PC-3 (cell line): Measurements from ENCODE around the gene VNN1. TPM values are rescaled to one million over a fixed set of nuclear protein-coding genes. Genes with fewer than 3 reads are reported as not detected.
A peak's percentile ranks its signal among the peaks of the same experiment; 100 is the strongest.
"Not testable (repeated sequence)": the region's sequence is repeated elsewhere in the genome, so short reads cannot be mapped to it uniquely, and the experiment has no call there.

Experiments
- ATAC-seq: fragments of 200-7000 bp; cut with Tn5 transposase; 2 replicates; pipeline ENCODE4 v1.9.1; 2020; ENCODE audit warnings: mild to moderate bottlenecking, moderate library complexity
- BruUV-seq: library from RNA; stranded (reverse); fragments of 400-500 nt; replicated peaks from 2 replicates; lab custom pipeline; 2021; lab: Mats Ljungman, UMichigan
- CTCF ChIA-PET: fragments of 300-600 bp; sonication (Branson Sonifier 250); formaldehyde crosslinking; loops from one replicate; lab custom pipeline; 2022; ENCODE audit warnings: antibody characterized with exemption; lab: Charles Lee
- POLR2A ChIA-PET: fragments of 300-600 bp; sonication (Branson Sonifier 250); formaldehyde crosslinking; loops from one replicate; lab custom pipeline; 2022; ENCODE audit warnings: antibody characterized with exemption; ENCODE audit not compliant: unreplicated experiment; lab: Charles Lee
- DNase-seq: peaks from one replicate; pipeline ENCODE4 v3.0.0-alpha.2; 2015
- H2AFZ ChIP-seq: fragments of 300-600 bp; sonication (generic); 2 replicates; pipeline ENCODE4 v1.6.0; 2016; ENCODE audit warnings: antibody characterized with exemption, low read length
- H3F3A ChIP-seq: fragments of 300-600 bp; sonication (generic); one replicate; pipeline ENCODE4 v1.6.0; 2017; ENCODE audit warnings: antibody characterized with exemption, low read length, control low read depth, mild to moderate bottlenecking; ENCODE audit not compliant: unreplicated experiment
- H3K27ac ChIP-seq: fragments of 300-600 bp; sonication (generic); 2 replicates; pipeline ENCODE4 v1.5.1; 2016; ENCODE audit warnings: mild to moderate bottlenecking, low read length
- H3K27me3 ChIP-seq: fragments of 300-600 bp; sonication (generic); 2 replicates; pipeline ENCODE4 v1.6.1; 2016; ENCODE audit warnings: low read length, mixed read lengths
- H3K36me3 ChIP-seq: fragments of 300-600 bp; sonication (generic); 2 replicates; pipeline ENCODE4 v1.6.1; 2016; ENCODE audit warnings: low read depth, mixed run types, low read length, mixed read lengths
- H3K4me1 ChIP-seq: fragments of 300-600 bp; sonication (generic); 2 replicates; pipeline ENCODE4 v1.5.1; 2016; ENCODE audit warnings: low read length; ENCODE audit not compliant: insufficient read depth
- H3K4me2 ChIP-seq: fragments of 300-600 bp; sonication (generic); 2 replicates; pipeline ENCODE4 v1.6.0; 2016; ENCODE audit warnings: low read length
- H3K4me3 ChIP-seq: fragments of 300-600 bp; sonication (generic); 2 replicates; pipeline ENCODE4 v1.5.1; 2016; ENCODE audit warnings: mild to moderate bottlenecking, low read length, mixed read lengths
- H3K79me2 ChIP-seq: fragments of 300-600 bp; sonication (generic); 2 replicates; pipeline ENCODE4 v1.6.1; 2017; ENCODE audit warnings: low read length, mixed read lengths
- H3K9ac ChIP-seq: fragments of 300-600 bp; sonication (generic); 2 replicates; pipeline ENCODE4 v1.6.0; 2016; ENCODE audit warnings: mild to moderate bottlenecking, low read length
- H3K9me2 ChIP-seq: fragments of 300-600 bp; sonication (generic); replicated peaks from 2 replicates; pipeline ENCODE4 v1.6.1; 2016; ENCODE audit warnings: mixed run types, low read length, mixed read lengths
- H3K9me3 ChIP-seq: fragments of 300-600 bp; sonication (generic); 2 replicates; pipeline ENCODE4 v1.6.1; 2016; ENCODE audit warnings: low read length, mixed read lengths
- H4K20me1 ChIP-seq: fragments of 300-600 bp; sonication (generic); 2 replicates; pipeline ENCODE4 v1.6.1; 2016; ENCODE audit warnings: low read length, mixed read lengths
- EZH2 ChIP-seq: fragments of 300-600 bp; sonication (generic); IDR thresholded peaks from one replicate; pipeline ENCODE4 v1.6.1; 2017; ENCODE audit warnings: antibody characterized with exemption, mild to moderate bottlenecking, low read length; ENCODE audit not compliant: unreplicated experiment
- EZH2phosphoT487 ChIP-seq: fragments of 300-600 bp; sonication (generic); IDR thresholded peaks from 2 replicates; pipeline ENCODE4 v1.6.1; 2018; ENCODE audit warnings: mild to moderate bottlenecking, antibody characterized with exemption, low read length, borderline replicate concordance
- intact Hi-C: fragments of 100-400 bp; cut with micrococcal nuclease; formaldehyde crosslinking; loops from 2 replicates; pipeline ENCODE4 v1.9.0; 2023
- total RNA-seq: library from RNA; depleted of rRNA; stranded (reverse); fragments of >200 nt; gene quantifications from 2 replicates; pipeline ENCODE4 v1.2.3, GENCODE V29; 2014
- TF ChIP-seq, protein P1 (sequence below): fragments of 300-600 bp; sonication (generic); conservative IDR thresholded peaks from 2 replicates; pipeline ENCODE4 v1.5.1; 2017; ENCODE audit warnings: antibody characterized with exemption, low read depth, mild to moderate bottlenecking, low read length

The VNN1 gene
- total RNA-seq, 1 experiment from 2014 or later = 0.04 TPM

- Histone ChIP-seq H3K4me1 (peaks cover 32% of the 10 kb centered on the region), H3K27me3 (no peaks in the 10 kb centered on the region), H3K9me3 (no peaks in the 10 kb centered on the region), H3K9me2 (no peaks in the 10 kb centered on the region), H3K36me3 (no peaks in the 10 kb centered on the region), H3F3A (no peaks in the 10 kb centered on the region), H3K4me3 (no peak overlapping the region), H3K79me2 (no peaks in the 10 kb centered on the region), H4K20me1 (no peaks in the 10 kb centered on the region), H3K4me2 (no peak overlapping the region), H3K27ac (peak overlapping the region; percentile 60), H2AFZ (peak overlapping the region; percentile 74), H3K9ac (no peak overlapping the region; the same call in 1 of the 2 replicates)
- peak; percentile 70 for DNase-seq
- intact Hi-C loops = no loop called here
- ChIA-PET CTCF (no interaction called here), POLR2A (no interaction called here)
- BruUV-seq = no TSS peak
- ATAC-seq = no peak
- TF ChIP-seq, protein P1, sequence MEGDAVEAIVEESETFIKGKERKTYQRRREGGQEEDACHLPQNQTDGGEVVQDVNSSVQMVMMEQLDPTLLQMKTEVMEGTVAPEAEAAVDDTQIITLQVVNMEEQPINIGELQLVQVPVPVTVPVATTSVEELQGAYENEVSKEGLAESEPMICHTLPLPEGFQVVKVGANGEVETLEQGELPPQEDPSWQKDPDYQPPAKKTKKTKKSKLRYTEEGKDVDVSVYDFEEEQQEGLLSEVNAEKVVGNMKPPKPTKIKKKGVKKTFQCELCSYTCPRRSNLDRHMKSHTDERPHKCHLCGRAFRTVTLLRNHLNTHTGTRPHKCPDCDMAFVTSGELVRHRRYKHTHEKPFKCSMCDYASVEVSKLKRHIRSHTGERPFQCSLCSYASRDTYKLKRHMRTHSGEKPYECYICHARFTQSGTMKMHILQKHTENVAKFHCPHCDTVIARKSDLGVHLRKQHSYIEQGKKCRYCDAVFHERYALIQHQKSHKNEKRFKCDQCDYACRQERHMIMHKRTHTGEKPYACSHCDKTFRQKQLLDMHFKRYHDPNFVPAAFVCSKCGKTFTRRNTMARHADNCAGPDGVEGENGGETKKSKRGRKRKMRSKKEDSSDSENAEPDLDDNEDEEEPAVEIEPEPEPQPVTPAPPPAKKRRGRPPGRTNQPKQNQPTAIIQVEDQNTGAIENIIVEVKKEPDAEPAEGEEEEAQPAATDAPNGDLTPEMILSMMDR = no peak
- TF ChIP-seq EZH2phosphoT487 (no peak), EZH2 (no peak)
These were observed 30.3 kb downstream of the VNN1 start for GRCh38 chr6:132683543-132683942.

DNA sequence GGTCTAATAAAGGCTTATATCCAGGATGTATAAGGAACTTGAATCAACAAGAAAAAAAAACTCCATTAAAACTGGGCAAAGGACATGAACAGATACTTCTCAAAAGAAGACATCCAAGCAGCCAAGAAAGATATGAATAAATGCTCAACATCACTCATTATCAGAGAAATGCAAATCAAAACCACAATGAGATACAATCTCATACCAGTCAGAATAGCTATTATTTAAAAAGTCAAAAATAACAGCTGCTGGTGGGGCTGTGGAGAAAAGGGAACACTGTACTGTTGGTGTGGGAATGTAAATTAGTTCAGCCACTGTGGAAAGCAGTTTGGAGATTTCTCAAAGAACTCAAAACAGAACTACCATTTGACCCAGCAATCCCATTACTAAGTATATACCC, 34.8 kb downstream of the VNN1 start:
- POLR2A ChIA-PET, H2AFZ ChIP-seq, H3K27ac ChIP-seq, DNase-seq, intact Hi-C loops, H3K4me3 ChIP-seq, H3F3A ChIP-seq, H3K4me2 ChIP-seq, H3K79me2 ChIP-seq, ATAC-seq, H3K27me3 ChIP-seq, H3K9me2 ChIP-seq, H3K9ac ChIP-seq, H3K36me3 ChIP-seq, BruUV-seq, CTCF ChIA-PET, H3K9me3 ChIP-seq, H4K20me1 ChIP-seq: not testable (repeated sequence)
- H3K4me1 ChIP-seq = peaks cover 11% of the 10 kb centered on the region

GRCh38 chr6:132675749-132676148, 38.1 kb downstream of the VNN1 start:
- H3K9me2 ChIP-seq = no peaks in the 10 kb centered on the region
- H3F3A ChIP-seq = no peaks in the 10 kb centered on the region
- BruUV-seq = no TSS peak
- H3K4me1 ChIP-seq = no peaks in the 10 kb centered on the region
- POLR2A ChIA-PET = no interaction called here
- H3K27me3 ChIP-seq = no peaks in the 10 kb centered on the region
- H3K36me3 ChIP-seq = no peaks in the 10 kb centered on the region
- H3K9me3 ChIP-seq = no peaks in the 10 kb centered on the region
- no peaks in the 10 kb centered on the region for H3K79me2 ChIP-seq
- TF ChIP-seq, protein P1 = no peak
- ATAC-seq (no peak), DNase-seq (no peak)
- no peak overlapping the region for H3K27ac ChIP-seq
- H3K4me2 ChIP-seq = no peak overlapping the region
- H2AFZ ChIP-seq = no peak overlapping the region
- intact Hi-C loops = no loop called here
- no peak overlapping the region for H3K9ac ChIP-seq
- H3K4me3 ChIP-seq = no peak overlapping the region
- CTCF ChIA-PET = no interaction called here
- no peaks in the 10 kb centered on the region for H4K20me1 ChIP-seq
